Smooth muscle cell (in vitro differentiated cells): Measurements from ENCODE around the gene NEURL4. TPM values are rescaled to one million over a fixed set of nuclear protein-coding genes. Genes with fewer than 3 reads are reported as not detected.
A peak's percentile ranks its signal among the peaks of the same experiment; 100 is the strongest.

Experiments
- DNase-seq: peaks from one replicate; lab custom pipeline; 2025; ENCODE audit not compliant: unreplicated experiment; lab: John Stamatoyannopoulos, UW
- H2AFZ ChIP-seq: fragments of 200-600 bp; sonication (generic); 2 replicates; pipeline ENCODE4 v1.6.0; 2016; ENCODE audit warnings: antibody characterized with exemption, low read depth, mild to moderate bottlenecking
- H3F3A ChIP-seq: fragments of 200-600 bp; sonication (generic); 2 replicates; pipeline ENCODE4 v1.6.0; 2017; ENCODE audit warnings: antibody characterized with exemption, low read depth
- H3K27ac ChIP-seq: fragments of 200-600 bp; sonication (generic); 2 replicates; pipeline ENCODE4 v1.5.1; 2016; ENCODE audit warnings: low read depth, mild to moderate bottlenecking
- H3K27me3 ChIP-seq: fragments of 200-600 bp; sonication (generic); 2 replicates; pipeline ENCODE4 v1.6.1; 2016; ENCODE audit warnings: low read depth, mild to moderate bottlenecking
- H3K36me3 ChIP-seq: fragments of 200-600 bp; sonication (generic); 2 replicates; pipeline ENCODE4 v1.5.1; 2016; ENCODE audit warnings: low read depth
- H3K4me1 ChIP-seq: fragments of 200-600 bp; sonication (generic); 2 replicates; pipeline ENCODE4 v1.5.1; 2016; ENCODE audit warnings: low read depth
- H3K4me2 ChIP-seq: fragments of 200-600 bp; sonication (generic); 2 replicates; pipeline ENCODE4 v1.6.0; 2016; ENCODE audit warnings: mild to moderate bottlenecking
- H3K4me3 ChIP-seq: fragments of 200-600 bp; sonication (generic); 2 replicates; pipeline ENCODE4 v1.5.1; 2016; ENCODE audit warnings: mild to moderate bottlenecking
- H3K79me2 ChIP-seq: fragments of 200-600 bp; sonication (generic); 2 replicates; pipeline ENCODE4 v1.6.0; 2016; ENCODE audit warnings: low read depth, mild to moderate bottlenecking
- H3K9ac ChIP-seq: fragments of 200-600 bp; sonication (generic); 2 replicates; pipeline ENCODE4 v1.6.0; 2016; ENCODE audit warnings: low read depth
- H3K9me3 ChIP-seq: fragments of 200-600 bp; sonication (generic); replicated peaks from 2 replicates; pipeline ENCODE4 v1.5.1; 2016; ENCODE audit warnings: low read depth
- H4K20me1 ChIP-seq: fragments of 200-600 bp; sonication (generic); 2 replicates; pipeline ENCODE4 v1.6.0; 2016; ENCODE audit warnings: low read depth
- CTCF ChIP-seq: fragments of 200-600 bp; sonication (generic); IDR thresholded peaks from 2 replicates; pipeline ENCODE4 v1.5.1; 2017; ENCODE audit warnings: borderline replicate concordance, mild to moderate bottlenecking, antibody characterized with exemption; ENCODE audit not compliant: insufficient read depth, poor library complexity, severe bottlenecking
- WGBS: methylation state at CpG from one replicate; pipeline ENCODE4 v1.1.7; 2016; ENCODE audit warnings: low lambda C conversion rate; 5-methylcytosine and 5-hydroxymethylcytosine counted together
- polyA plus RNA-seq: library from polyadenylated mRNA; unstranded; fragments of >200 nt; fragmentation: Nextera tagmentation; extraction: Ambion mirVana; gene quantifications from 2 replicates; pipeline ENCODE4 v1.2.1, GENCODE V29; 2016
- total RNA-seq: library from RNA; depleted of rRNA; stranded (reverse); fragments of >200 nt; gene quantifications from 2 replicates; pipeline ENCODE4 v1.2.3, GENCODE V29; 2014

Gene NEURL4
- total and polyA plus RNA-seq, 2 experiments from 2014 or later: 5.1 to 8.6 TPM

GRCh38 chr17:7317161-7317803, 11.9 kb downstream of the NEURL4 start:
- peaks cover 6% of the 10 kb centered on the region for H3K4me1 ChIP-seq
- no peak overlapping the region for H2AFZ ChIP-seq
- no peak overlapping the region for H3K4me2 ChIP-seq
- no peaks in the 10 kb centered on the region for H3K27me3 ChIP-seq
- no peaks in the 10 kb centered on the region for H3K36me3 ChIP-seq
- peaks cover 20% of the 10 kb centered on the region for H3K79me2 ChIP-seq
- DNase-seq: no peak
- H3K27ac ChIP-seq: no peak overlapping the region
- no peak overlapping the region for H3K9ac ChIP-seq
- no peaks in the 10 kb centered on the region for H3K9me3 ChIP-seq
- H4K20me1 ChIP-seq: peaks cover 26% of the 10 kb centered on the region
- peaks cover 28% of the 10 kb centered on the region for H3F3A ChIP-seq
- 96% methylated on average over 15 of the region's 16 CpGs for WGBS
- no peak overlapping the region for H3K4me3 ChIP-seq
- no peak for TF ChIP-seq CTCF

- no peak for DNase-seq
- peaks cover 6% of the 10 kb centered on the region for H3K4me1 ChIP-seq
- H3K27me3 ChIP-seq: no peaks in the 10 kb centered on the region
- H3K4me2 ChIP-seq: peak overlapping the region; percentile 98
- 50% methylated on average over 30 of the region's 30 CpGs for WGBS
- H3K9ac ChIP-seq: peak overlapping the region; percentile 56
- H2AFZ ChIP-seq: peak overlapping the region; percentile 79
- no peak for TF ChIP-seq CTCF
- H3K79me2 ChIP-seq: peaks cover 34% of the 10 kb centered on the region
- peak overlapping the region; percentile 63 for H3K27ac ChIP-seq
- H3F3A ChIP-seq: peaks cover 31% of the 10 kb centered on the region
- peak overlapping the region; percentile 79 for H3K4me3 ChIP-seq
- peaks cover 41% of the 10 kb centered on the region for H4K20me1 ChIP-seq
- H3K9me3 ChIP-seq: no peaks in the 10 kb centered on the region
- no peaks in the 10 kb centered on the region for H3K36me3 ChIP-seq
Observed at GRCh38 chr17:7315570-7316235, 13.4 kb downstream of the NEURL4 start.

GRCh38 chr17:7314719-7315569, 14.2 kb downstream of the NEURL4 start, which contains the start of gene GPS2:
Gene GPS2, minus strand, starts transcription at chr17:7315360. Its CDS starts 308 bp downstream, at chr17:7315052.
- peak within 1 kb of the TSS; percentile 79 for H2AFZ ChIP-seq
- H3K27ac ChIP-seq: peak within 1 kb of the TSS; percentile 63
- no peaks in the 10 kb centered on the region for H3K9me3 ChIP-seq
- H3K79me2 ChIP-seq: peaks cover 42% of the 10 kb centered on the region
- peak within 1 kb of the TSS; percentile 79 for H3K4me3 ChIP-seq
- H3K9ac ChIP-seq: peak within 1 kb of the TSS; percentile 56
- H3K36me3 ChIP-seq: peaks cover 4% of the 10 kb centered on the region
- no peak for TF ChIP-seq CTCF
- H3K4me1 ChIP-seq: peaks cover 7% of the 10 kb centered on the region
- H3K4me2 ChIP-seq: peak within 1 kb of the TSS; percentile 98
- peak; percentile 39 for DNase-seq
- no peaks in the 10 kb centered on the region for H3K27me3 ChIP-seq
- peaks cover 38% of the 10 kb centered on the region for H3F3A ChIP-seq
- under 1% methylated on average over 78 of the region's 95 CpGs for WGBS
- peaks cover 49% of the 10 kb centered on the region for H4K20me1 ChIP-seq
